PFSK-1 (cell line): ENCODE results near the gene PLAAT5.

ENCODE experiments used
- POLR2AphosphoS5 ChIP-seq: IDR thresholded peaks from 2 replicates; pipeline ENCODE4 v1.6.1; 2012; ENCODE audit warnings: low read depth, mild to moderate bottlenecking, control low read depth, low read length, moderate library complexity
- TAF1 ChIP-seq: IDR thresholded peaks from 2 replicates; pipeline ENCODE4 v1.6.1; 2012; ENCODE audit warnings: low read length, control low read depth, borderline replicate concordance; ENCODE audit not compliant: insufficient read depth
- TF ChIP-seq, protein P1 (sequence below), 2 experiments: IDR thresholded peaks; 2 replicates each; pipeline versions ENCODE4 v1.6.1 to v1.8.0; 2011 to 2012; ENCODE audit warnings: low read depth in 2 of 2, low read length in 2 of 2, control low read depth in 1 of 2, inconsistent platforms in 1 of 2, mild to moderate bottlenecking in 1 of 2, moderate library complexity in 1 of 2; ENCODE audit not compliant: insufficient read depth in 1 of 2

DNA sequence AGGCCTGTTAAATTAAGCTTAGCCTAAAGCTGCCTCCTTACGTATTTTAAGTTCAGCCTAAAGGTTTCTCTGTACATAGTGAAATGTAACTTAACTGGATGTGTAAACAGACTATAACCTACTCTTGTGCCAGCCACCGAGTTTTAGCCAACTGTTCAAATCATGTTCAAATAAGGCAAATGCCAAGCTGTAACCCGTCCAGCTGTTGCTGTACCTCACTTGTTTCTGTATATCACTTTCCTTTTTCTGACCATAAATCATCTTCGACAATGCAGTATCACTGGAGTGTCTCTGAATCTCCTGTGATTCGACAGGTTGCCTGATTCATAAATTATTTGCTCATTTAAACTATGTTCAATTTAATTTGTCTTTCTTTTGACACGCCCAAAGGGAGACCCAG is 4.0 kb upstream of the PLAAT5 start:
- TF ChIP-seq TAF1 (no peak), POLR2AphosphoS5 (no peak)
- TF ChIP-seq, protein P1, sequence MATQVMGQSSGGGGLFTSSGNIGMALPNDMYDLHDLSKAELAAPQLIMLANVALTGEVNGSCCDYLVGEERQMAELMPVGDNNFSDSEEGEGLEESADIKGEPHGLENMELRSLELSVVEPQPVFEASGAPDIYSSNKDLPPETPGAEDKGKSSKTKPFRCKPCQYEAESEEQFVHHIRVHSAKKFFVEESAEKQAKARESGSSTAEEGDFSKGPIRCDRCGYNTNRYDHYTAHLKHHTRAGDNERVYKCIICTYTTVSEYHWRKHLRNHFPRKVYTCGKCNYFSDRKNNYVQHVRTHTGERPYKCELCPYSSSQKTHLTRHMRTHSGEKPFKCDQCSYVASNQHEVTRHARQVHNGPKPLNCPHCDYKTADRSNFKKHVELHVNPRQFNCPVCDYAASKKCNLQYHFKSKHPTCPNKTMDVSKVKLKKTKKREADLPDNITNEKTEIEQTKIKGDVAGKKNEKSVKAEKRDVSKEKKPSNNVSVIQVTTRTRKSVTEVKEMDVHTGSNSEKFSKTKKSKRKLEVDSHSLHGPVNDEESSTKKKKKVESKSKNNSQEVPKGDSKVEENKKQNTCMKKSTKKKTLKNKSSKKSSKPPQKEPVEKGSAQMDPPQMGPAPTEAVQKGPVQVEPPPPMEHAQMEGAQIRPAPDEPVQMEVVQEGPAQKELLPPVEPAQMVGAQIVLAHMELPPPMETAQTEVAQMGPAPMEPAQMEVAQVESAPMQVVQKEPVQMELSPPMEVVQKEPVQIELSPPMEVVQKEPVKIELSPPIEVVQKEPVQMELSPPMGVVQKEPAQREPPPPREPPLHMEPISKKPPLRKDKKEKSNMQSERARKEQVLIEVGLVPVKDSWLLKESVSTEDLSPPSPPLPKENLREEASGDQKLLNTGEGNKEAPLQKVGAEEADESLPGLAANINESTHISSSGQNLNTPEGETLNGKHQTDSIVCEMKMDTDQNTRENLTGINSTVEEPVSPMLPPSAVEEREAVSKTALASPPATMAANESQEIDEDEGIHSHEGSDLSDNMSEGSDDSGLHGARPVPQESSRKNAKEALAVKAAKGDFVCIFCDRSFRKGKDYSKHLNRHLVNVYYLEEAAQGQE (IDR thresholded peaks at IDR 0.05; ENCODE audit: insufficient read depth in 1 of 2, low read depth in 2 of 2, low read length in 2 of 2): no peak
